ENCODE measurements around the gene WWOX. TPM values are rescaled to one million over a fixed set of nuclear protein-coding genes. Genes with fewer than 3 reads are reported as not detected.

Gene WWOX
- total RNA-seq, 1 donor from 2014 or later, result 29.6 TPM

DNA sequence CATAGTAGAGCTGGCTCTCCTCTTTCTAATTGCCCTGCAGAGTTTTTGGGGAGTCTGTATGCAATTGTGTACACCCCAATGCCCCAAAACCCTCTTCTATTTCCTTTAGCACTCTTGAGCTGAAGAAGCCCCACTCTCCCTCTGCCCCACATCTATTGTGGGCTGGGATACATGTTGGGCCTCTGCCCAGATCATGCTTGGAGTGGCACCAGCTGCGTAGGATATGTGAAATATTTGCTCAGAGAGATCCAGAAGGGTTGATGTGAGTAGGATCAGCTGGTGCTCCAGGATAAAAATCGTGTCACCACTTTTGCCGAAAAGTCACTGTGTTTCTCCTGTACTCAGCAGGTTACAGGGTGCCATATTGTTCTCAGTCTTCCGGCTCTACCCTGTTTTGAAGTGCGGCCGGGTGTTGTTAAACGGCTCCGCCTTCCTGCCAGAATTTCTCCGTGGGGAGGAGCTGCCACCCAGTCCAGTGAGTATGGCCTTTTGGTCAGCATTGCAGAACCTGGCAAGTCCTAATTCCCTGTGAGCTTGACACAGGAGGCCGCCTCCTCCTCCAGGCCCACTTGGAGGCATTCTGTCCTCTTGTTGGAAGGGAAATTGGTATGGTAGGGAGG is 664.5 kb downstream of the WWOX start:
- TF ChIP-seq CTCF (conservative IDR thresholded peaks at IDR 0.05; ENCODE audit: low read depth, low read length), result no peak
- no peak overlapping the region for H3K4me3 ChIP-seq (ENCODE audit: low read depth, low read length)
- no peak for DNase-seq (ENCODE audit: low read depth)

GRCh38 chr16:78764478-78764877 is 665.0 kb downstream of the WWOX start:
- TF ChIP-seq CTCF (conservative IDR thresholded peaks at IDR 0.05; ENCODE audit: low read depth, low read length), result no peak
- no peak for DNase-seq (ENCODE audit: low read depth)
- H3K4me3 ChIP-seq (ENCODE audit: low read depth, low read length), result no peak overlapping the region

DNA sequence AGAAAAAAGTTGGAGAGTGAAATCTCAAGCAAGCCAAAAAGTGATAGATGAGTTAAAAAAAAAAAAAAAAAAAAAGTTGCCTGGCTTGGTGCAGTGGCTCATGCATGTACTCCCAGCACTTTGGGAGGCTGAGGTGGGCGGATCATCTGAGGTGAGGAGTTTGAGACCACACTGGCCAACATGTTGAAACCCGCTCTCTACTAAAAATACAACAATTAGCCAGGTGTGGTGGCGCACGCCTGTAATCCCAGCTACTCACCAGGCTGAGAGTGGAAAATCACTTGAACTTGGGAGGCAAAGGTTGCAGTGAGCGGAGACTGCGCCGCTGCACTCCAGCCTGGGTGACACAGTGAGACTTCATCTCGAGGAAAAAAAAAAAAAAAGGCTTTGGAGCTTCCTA is 668.8 kb downstream of the WWOX start:
- no peak for TF ChIP-seq CTCF (conservative IDR thresholded peaks at IDR 0.05; ENCODE audit: low read depth, low read length)
- no peak for DNase-seq (ENCODE audit: low read depth)
- H3K4me3 ChIP-seq (ENCODE audit: low read depth, low read length), result no peak overlapping the region

DNA sequence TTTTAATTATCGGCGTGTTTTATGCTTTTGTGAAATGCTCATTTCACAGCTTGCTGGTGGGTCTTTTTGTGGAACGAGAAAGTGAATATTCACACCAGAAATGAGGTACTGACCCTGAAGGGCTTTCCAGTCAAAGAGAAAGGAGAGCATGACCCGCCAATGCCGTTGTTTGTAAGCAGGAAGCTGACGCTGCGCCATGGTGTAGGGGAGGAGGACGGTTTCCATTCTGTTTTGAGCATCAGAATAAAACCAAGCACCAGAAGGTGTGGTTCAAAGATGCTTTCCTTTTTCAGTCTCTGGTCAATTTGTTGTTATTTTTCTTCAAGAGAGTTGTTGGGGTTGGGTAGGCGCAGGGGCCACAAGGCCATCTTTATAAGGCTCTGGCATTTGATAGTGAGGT is 669.3 kb downstream of the WWOX start:
- no peak for DNase-seq (ENCODE audit: low read depth)
- H3K4me3 ChIP-seq (ENCODE audit: low read depth, low read length), result no peak overlapping the region
- TF ChIP-seq CTCF (conservative IDR thresholded peaks at IDR 0.05; ENCODE audit: low read depth, low read length), result no peak

DNA sequence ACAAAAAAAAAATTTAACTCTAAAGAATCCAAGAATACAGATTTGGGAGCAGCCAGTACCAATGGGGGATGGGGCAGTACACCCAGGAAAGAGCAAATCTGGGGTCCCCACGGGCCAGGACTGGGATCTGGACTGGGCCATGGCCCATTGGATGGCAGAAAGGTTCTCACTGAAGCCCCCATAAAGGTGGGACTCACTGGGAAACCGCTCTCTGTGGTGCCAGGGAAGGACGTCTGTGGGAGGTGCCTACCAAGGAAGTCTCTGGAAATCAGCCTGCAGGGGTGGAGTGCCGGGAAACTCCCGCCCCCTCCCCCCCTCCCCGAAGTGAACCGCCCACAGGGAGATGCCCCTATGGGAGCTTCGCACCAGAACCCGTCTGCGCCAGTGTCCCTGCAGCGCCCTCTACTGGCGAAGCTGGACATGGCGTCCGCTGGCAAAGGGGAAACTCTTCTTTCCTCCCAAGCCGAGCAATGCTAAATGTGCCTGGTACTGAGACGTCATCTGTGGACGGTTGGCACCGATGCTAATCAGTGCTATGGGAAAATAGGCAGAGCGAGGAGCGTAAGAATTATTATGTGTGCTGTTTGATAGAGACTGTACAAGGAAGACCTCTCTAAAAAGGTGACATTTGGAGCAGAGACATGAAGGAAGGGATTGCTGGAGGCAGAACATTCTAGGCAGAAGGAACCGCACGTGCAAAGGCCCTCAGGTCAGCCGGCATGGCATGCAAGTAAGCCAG is 671.1 kb downstream of the WWOX start:
- H3K4me3 ChIP-seq (ENCODE audit: low read depth, low read length), result no peak overlapping the region
- TF ChIP-seq CTCF (conservative IDR thresholded peaks at IDR 0.05; ENCODE audit: low read depth, low read length), result peak; percentile 60
- no peak for DNase-seq (ENCODE audit: low read depth)

GRCh38 chr16:78773291-78773702 is 673.8 kb downstream of the WWOX start:
- no peak for DNase-seq (ENCODE audit: low read depth)
- H3K4me3 ChIP-seq (ENCODE audit: low read depth, low read length), result no peak overlapping the region
- TF ChIP-seq CTCF (conservative IDR thresholded peaks at IDR 0.05; ENCODE audit: low read depth, low read length), result no peak

- TF ChIP-seq CTCF (conservative IDR thresholded peaks at IDR 0.05; ENCODE audit: low read depth, low read length), result no peak
- no peak for DNase-seq (ENCODE audit: low read depth)
- no peak overlapping the region for H3K4me3 ChIP-seq (ENCODE audit: low read depth, low read length)
These were observed 674.3 kb downstream of the WWOX start for GRCh38 chr16:78773706-78774105.

Measured in epithelial cell of proximal tubule (primary cell).